ENCODE measurements around the gene HIP1. TPM values are rescaled to one million over a fixed set of nuclear protein-coding genes. Genes with fewer than 3 reads are reported as not detected.
A peak's percentile ranks its signal among the peaks of the same experiment; 100 is the strongest.
"Not testable (repeated sequence)": the region's sequence is repeated elsewhere in the genome, so short reads cannot be mapped to it uniquely, and the experiment has no call there.

The HIP1 gene
- 1 to 10 TPM; 4.1 to 4.6 TPM for total RNA-seq

GRCh38 chr7:75738604-75738974 is at the start of gene HIP1:
Gene HIP1 (minus strand): TSS chr7:75738941. CDS start chr7:75738920, 21 bp downstream.
- H3K9me3 Mint-ChIP-seq (ENCODE audit: insufficient read depth): no peaks in the 10 kb centered on the region
- peak within 1 kb of the TSS; percentile 96 for H3K27ac Mint-ChIP-seq
- peaks cover 21% of the 10 kb centered on the region for H3K4me1 Mint-ChIP-seq (ENCODE audit: low read depth)
- peaks cover 13% of the 10 kb centered on the region for H3K27me3 Mint-ChIP-seq (ENCODE audit: low read depth)
- DNase-seq: no peak
- peak within 1 kb of the TSS; percentile 91 for H3K4me3 Mint-ChIP-seq
- CTCF ChIA-PET: interaction anchor here (2.1 kb wide), 1 partner anchor 24 kb away, joined by 10 read pairs; no protein-coding TSS in a partner anchor
- ATAC-seq: no peak
- POLR2A ChIA-PET: interaction anchor here (1.2 to 2.2 kb wide), 3 partner anchors 9 to 310 kb away, joined by 5 to 9 read pairs (median 5); partner anchors contain the start of genes MDH2 and STYXL1
- no peaks in the 10 kb centered on the region for H3K36me3 Mint-ChIP-seq (ENCODE audit: low read depth)

GRCh38 chr7:75788154-75788847 is 49.6 kb upstream of the HIP1 start:
- POLR2A ChIA-PET; H3K36me3 Mint-ChIP-seq (ENCODE audit: low read depth); H3K4me3 Mint-ChIP-seq; H3K9me3 Mint-ChIP-seq (ENCODE audit: insufficient read depth); DNase-seq; H3K27me3 Mint-ChIP-seq (ENCODE audit: low read depth); CTCF ChIA-PET; ATAC-seq; H3K27ac Mint-ChIP-seq; H3K4me1 Mint-ChIP-seq (ENCODE audit: low read depth): not testable (repeated sequence)

- ATAC-seq; H3K4me1 Mint-ChIP-seq (ENCODE audit: low read depth); POLR2A ChIA-PET; H3K36me3 Mint-ChIP-seq (ENCODE audit: low read depth); DNase-seq; H3K4me3 Mint-ChIP-seq; CTCF ChIA-PET; H3K27ac Mint-ChIP-seq; H3K9me3 Mint-ChIP-seq (ENCODE audit: insufficient read depth): not testable (repeated sequence)
- peaks cover 35% of the 10 kb centered on the region for H3K27me3 Mint-ChIP-seq (ENCODE audit: low read depth)
These were observed 44.3 kb upstream of the HIP1 start for GRCh38 chr7:75783058-75783457.

GRCh38 chr7:75780647-75781273 is 42.0 kb upstream of the HIP1 start:
- ATAC-seq; H3K27ac Mint-ChIP-seq; H3K9me3 Mint-ChIP-seq (ENCODE audit: insufficient read depth); CTCF ChIA-PET; H3K4me3 Mint-ChIP-seq; H3K36me3 Mint-ChIP-seq (ENCODE audit: low read depth); DNase-seq; POLR2A ChIA-PET: not testable (repeated sequence)
- H3K4me1 Mint-ChIP-seq (ENCODE audit: low read depth): peaks cover 24% of the 10 kb centered on the region
- peaks cover 35% of the 10 kb centered on the region for H3K27me3 Mint-ChIP-seq (ENCODE audit: low read depth)

GRCh38 chr7:75779516-75779915 is 40.8 kb upstream of the HIP1 start:
- H3K27me3 Mint-ChIP-seq (ENCODE audit: low read depth): peaks cover 35% of the 10 kb centered on the region
- peaks cover 30% of the 10 kb centered on the region for H3K4me1 Mint-ChIP-seq (ENCODE audit: low read depth)
- CTCF ChIA-PET; DNase-seq; POLR2A ChIA-PET; ATAC-seq; H3K36me3 Mint-ChIP-seq (ENCODE audit: low read depth); H3K9me3 Mint-ChIP-seq (ENCODE audit: insufficient read depth); H3K27ac Mint-ChIP-seq; H3K4me3 Mint-ChIP-seq: not testable (repeated sequence)

- Mint-ChIP-seq H3K27me3 (ENCODE audit: low read depth) (peaks cover 35% of the 10 kb centered on the region), H3K4me1 (ENCODE audit: low read depth) (peaks cover 30% of the 10 kb centered on the region)
- H3K27ac Mint-ChIP-seq; POLR2A ChIA-PET; DNase-seq; CTCF ChIA-PET; H3K4me3 Mint-ChIP-seq; ATAC-seq; H3K9me3 Mint-ChIP-seq (ENCODE audit: insufficient read depth); H3K36me3 Mint-ChIP-seq (ENCODE audit: low read depth): not testable (repeated sequence)
These were observed 40.3 kb upstream of the HIP1 start for GRCh38 chr7:75779035-75779434.

- CTCF ChIA-PET: interaction anchor here (0.6 to 1.8 kb wide), 2 partner anchors 14 to 64 kb away, joined by 3 read pairs; no protein-coding TSS in a partner anchor
- peak overlapping the region; percentile 79 for H3K27ac Mint-ChIP-seq
- no peak overlapping the region for H3K4me3 Mint-ChIP-seq
- H3K9me3 Mint-ChIP-seq (ENCODE audit: insufficient read depth): no peaks in the 10 kb centered on the region
- POLR2A ChIA-PET: no interaction called here
- no peaks in the 10 kb centered on the region for H3K36me3 Mint-ChIP-seq (ENCODE audit: low read depth)
- peaks cover 30% of the 10 kb centered on the region for H3K4me1 Mint-ChIP-seq (ENCODE audit: low read depth)
- peaks cover 22% of the 10 kb centered on the region for H3K27me3 Mint-ChIP-seq (ENCODE audit: low read depth)
- ATAC-seq (peak; percentile 75), DNase-seq (peak; percentile 66)
These were observed 37.7 kb upstream of the HIP1 start for GRCh38 chr7:75776295-75776971.

- H3K4me1 Mint-ChIP-seq (ENCODE audit: low read depth): peaks cover 27% of the 10 kb centered on the region
- H3K9me3 Mint-ChIP-seq (ENCODE audit: insufficient read depth); ATAC-seq: not testable (repeated sequence)
These were observed 35.2 kb upstream of the HIP1 start for GRCh38 chr7:75773958-75774357.

GRCh38 chr7:75772081-75773077 is 33.6 kb upstream of the HIP1 start, which contains the start of gene CCL26:
Gene CCL26 (minus strand): TSS chr7:75772211. CDS start chr7:75772176, 35 bp downstream.
- ChIA-PET POLR2A (no interaction called here), CTCF (no interaction called here)
- DNase-seq (no peak), ATAC-seq (no peak)
- H3K36me3 Mint-ChIP-seq (ENCODE audit: low read depth): no peaks in the 10 kb centered on the region
- no peak within 1 kb of the TSS for H3K27ac Mint-ChIP-seq
- H3K27me3 Mint-ChIP-seq (ENCODE audit: low read depth): no peaks in the 10 kb centered on the region
- no peak within 1 kb of the TSS for H3K4me3 Mint-ChIP-seq
- peaks cover 19% of the 10 kb centered on the region for H3K4me1 Mint-ChIP-seq (ENCODE audit: low read depth)
- no peaks in the 10 kb centered on the region for H3K9me3 Mint-ChIP-seq (ENCODE audit: insufficient read depth)

More at GRCh38 chr7:75773958-75774357, 35.2 kb upstream of the HIP1 start:
- POLR2A ChIA-PET; DNase-seq; H3K27ac Mint-ChIP-seq; H3K36me3 Mint-ChIP-seq (ENCODE audit: low read depth); H3K27me3 Mint-ChIP-seq (ENCODE audit: low read depth); H3K4me3 Mint-ChIP-seq: not testable (repeated sequence)
- CTCF ChIA-PET: interaction anchor here (1.5 kb wide), 1 partner anchor 12 kb away, joined by 4 read pairs; no protein-coding TSS in a partner anchor

- H3K4me1 Mint-ChIP-seq (ENCODE audit: low read depth): peaks cover 10% of the 10 kb centered on the region
- ChIA-PET CTCF (interaction anchor here (0.9 kb wide), 1 partner anchor 9 kb away, joined by 5 read pairs; no protein-coding TSS in a partner anchor), POLR2A (no interaction called here)
- no peak overlapping the region for H3K4me3 Mint-ChIP-seq
- no peaks in the 10 kb centered on the region for H3K36me3 Mint-ChIP-seq (ENCODE audit: low read depth)
- ATAC-seq (no peak), DNase-seq (no peak)
- H3K27ac Mint-ChIP-seq: no peak overlapping the region
- no peaks in the 10 kb centered on the region for H3K9me3 Mint-ChIP-seq (ENCODE audit: insufficient read depth)
- H3K27me3 Mint-ChIP-seq (ENCODE audit: low read depth): no peaks in the 10 kb centered on the region
These were observed 32.5 kb upstream of the HIP1 start for GRCh38 chr7:75771224-75771623.

GRCh38 chr7:75762350-75762917 is 23.7 kb upstream of the HIP1 start:
- ATAC-seq: peak; percentile 86
- no peak for DNase-seq
- ChIA-PET POLR2A (no interaction called here), CTCF (interaction anchor here (0.6 to 2.8 kb wide), 25 partner anchors 9 to 685 kb away, joined by 3 to 18 read pairs (median 4); partner anchors contain the start of gene HIP1)
- Mint-ChIP-seq H3K4me1 (ENCODE audit: low read depth) (peaks cover 3% of the 10 kb centered on the region), H3K4me3 (no peak overlapping the region), H3K36me3 (ENCODE audit: low read depth) (no peaks in the 10 kb centered on the region), H3K27ac (no peak overlapping the region), H3K27me3 (ENCODE audit: low read depth) (no peaks in the 10 kb centered on the region), H3K9me3 (ENCODE audit: insufficient read depth) (no peaks in the 10 kb centered on the region)
